Pancreas (tissue), 10 donors: ENCODE results near the gene PEX1. TPM values are rescaled to one million over a fixed set of nuclear protein-coding genes. Genes with fewer than 3 reads are reported as not detected.

Experiments used
- ATAC-seq, 4 donors: fragments of 200-7000 bp; cut with Tn5 transposase; one replicate each; pipeline versions ENCODE4 v1.8.0 to v1.9.1; 2020; ENCODE audit warnings: mild to moderate bottlenecking in 4 of 4, moderate library complexity in 4 of 4
- DNase-seq, 6 donors: peaks; one replicate each; pipeline ENCODE4 v3.0.0-alpha.2; 2020
- FAIRE-seq: peaks from 2 replicates; lab custom pipeline; 2012; peaks lifted over from hg19 to GRCh38; lab: Jason Lieb, UNC
- H3K27ac ChIP-seq, 4 donors: fragments of 200-600 bp; sonication (generic); 1 replicate in 3 of 4; 2 replicates in 1 of 4; pipeline versions ENCODE4 v1.5.0 to v1.8.0; 2020
- H3K27me3 ChIP-seq, 4 donors: fragments of 200-600 bp; one replicate each; pipeline ENCODE4 v1.8.0; 2021
- H3K36me3 ChIP-seq, 3 donors: fragments of 200-600 bp; sonication (generic) in 1 of 3; one replicate each; pipeline versions ENCODE4 v1.5.0 to v1.8.0; 2020 to 2021
- H3K4me1 ChIP-seq, 3 donors: fragments of 200-600 bp; one replicate each; pipeline ENCODE4 v1.8.0; 2021
- H3K4me3 ChIP-seq, 4 donors: fragments of 200-600 bp; sonication (generic) in 2 of 4; one replicate each; pipeline versions ENCODE4 v1.5.0 to v1.8.0; 2020 to 2021
- H3K9me3 ChIP-seq, 4 donors: fragments of 200-600 bp; one replicate each; pipeline ENCODE4 v1.8.0; 2021
- WGBS, 2 donors: extraction: QIAGEN DNeasy Blood & Tissue Kit; methylation state at CpG; one replicate each; pipeline ENCODE4 v1.1.7; 2013; 5-methylcytosine and 5-hydroxymethylcytosine counted together
- intact Hi-C, 3 donors: fragments of 100-400 bp; cut with DNase I; formaldehyde crosslinking; loops; one replicate each; pipeline versions ENCODE4 v1.11.1 to v1.14.2; 2022
- polyA plus RNA-seq, 2 donors: library from polyadenylated mRNA; stranded (reverse); fragments of 200-250 nt; gene quantifications; one replicate each; pipeline ENCODE4 v1.2.3, GENCODE V29; 2013
- total RNA-seq, 6 donors: library from RNA; stranded (reverse); fragmentation: NEBNext Ultra II Directional in 4 of 6; extraction: Animal tissue kit (Norgen Biotek cat#: 25700) in 4 of 6; gene quantifications; one replicate each; pipeline versions ENCODE4 v1.2.1 to v1.2.4, GENCODE V29; 2021 to 2023
- TF ChIP-seq, protein P1 (sequence below), 4 donors: fragments of 200-600 bp; sonication (generic) in 3 of 4; IDR thresholded peaks; one replicate each; pipeline versions ENCODE4 v1.5.0 to v1.8.0; 2021; ENCODE audit warnings: antibody characterized with exemption in 4 of 4
- donor health status: healthy with polysubstance abuse.
- donor health status: DM: no; HTN: no; CAD: no; lungs with moderate emphysema.
- donor health status: DM: no; HTN: no; CAD: no.
- donor health status: control.
- donor health status: control.
- donor health status: Bipolar disorder and iron deficiency.
- donor health status: DM: yes; HTN: yes; CAD: no.
- donor health status: DM: no; HTN: no; CAD: no.
- donor health status: DM: no; HTN: no; CAD: no.
- donor health status: DM: yes; HTN: yes; CAD: no.

Gene PEX1
- total and polyA plus RNA-seq, 8 donors, result 7.6 to 20.8 (median 10.5) TPM

DNA sequence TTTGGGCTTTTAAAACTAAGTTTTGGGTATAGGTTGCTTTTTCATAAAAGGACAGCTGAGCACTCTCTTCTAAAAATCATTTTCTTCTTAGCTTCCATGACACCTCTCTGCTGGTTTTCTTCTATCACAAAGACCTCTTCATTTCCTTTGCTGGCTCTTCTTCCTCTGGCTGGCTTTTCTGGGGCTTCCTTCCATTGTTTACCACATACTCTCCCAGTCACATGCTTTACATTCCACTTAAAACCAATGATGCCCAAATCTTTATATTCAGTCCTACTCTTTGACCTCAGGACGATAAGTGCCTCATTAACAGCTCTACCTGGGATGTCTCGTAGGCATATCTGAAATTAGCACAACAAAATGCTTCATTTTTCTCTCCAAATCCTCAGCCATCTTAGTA is 35.0 kb upstream of the PEX1 start:
- H3K27ac ChIP-seq, result no peak overlapping the region
- DNase-seq (no peak), FAIRE-seq (no peak), ATAC-seq (no peak)
- intact Hi-C loops, result no loop called here
- H3K27me3 ChIP-seq, result no peaks in the 10 kb centered on the region
- H3K36me3 ChIP-seq, result peaks cover 4 to 22% (median 9%) of the 10 kb centered on the region in 3 donors
- TF ChIP-seq, protein P1, sequence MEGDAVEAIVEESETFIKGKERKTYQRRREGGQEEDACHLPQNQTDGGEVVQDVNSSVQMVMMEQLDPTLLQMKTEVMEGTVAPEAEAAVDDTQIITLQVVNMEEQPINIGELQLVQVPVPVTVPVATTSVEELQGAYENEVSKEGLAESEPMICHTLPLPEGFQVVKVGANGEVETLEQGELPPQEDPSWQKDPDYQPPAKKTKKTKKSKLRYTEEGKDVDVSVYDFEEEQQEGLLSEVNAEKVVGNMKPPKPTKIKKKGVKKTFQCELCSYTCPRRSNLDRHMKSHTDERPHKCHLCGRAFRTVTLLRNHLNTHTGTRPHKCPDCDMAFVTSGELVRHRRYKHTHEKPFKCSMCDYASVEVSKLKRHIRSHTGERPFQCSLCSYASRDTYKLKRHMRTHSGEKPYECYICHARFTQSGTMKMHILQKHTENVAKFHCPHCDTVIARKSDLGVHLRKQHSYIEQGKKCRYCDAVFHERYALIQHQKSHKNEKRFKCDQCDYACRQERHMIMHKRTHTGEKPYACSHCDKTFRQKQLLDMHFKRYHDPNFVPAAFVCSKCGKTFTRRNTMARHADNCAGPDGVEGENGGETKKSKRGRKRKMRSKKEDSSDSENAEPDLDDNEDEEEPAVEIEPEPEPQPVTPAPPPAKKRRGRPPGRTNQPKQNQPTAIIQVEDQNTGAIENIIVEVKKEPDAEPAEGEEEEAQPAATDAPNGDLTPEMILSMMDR (IDR thresholded peaks at IDR 0.05), result no peak
- no peak overlapping the region for H3K4me3 ChIP-seq
- H3K4me1 ChIP-seq, result no peaks in the 10 kb centered on the region
- H3K9me3 ChIP-seq, result no peaks in the 10 kb centered on the region
- WGBS, 2 donors, result 88 to 96% methylated on average over 2 of the region's 2 CpGs

DNA sequence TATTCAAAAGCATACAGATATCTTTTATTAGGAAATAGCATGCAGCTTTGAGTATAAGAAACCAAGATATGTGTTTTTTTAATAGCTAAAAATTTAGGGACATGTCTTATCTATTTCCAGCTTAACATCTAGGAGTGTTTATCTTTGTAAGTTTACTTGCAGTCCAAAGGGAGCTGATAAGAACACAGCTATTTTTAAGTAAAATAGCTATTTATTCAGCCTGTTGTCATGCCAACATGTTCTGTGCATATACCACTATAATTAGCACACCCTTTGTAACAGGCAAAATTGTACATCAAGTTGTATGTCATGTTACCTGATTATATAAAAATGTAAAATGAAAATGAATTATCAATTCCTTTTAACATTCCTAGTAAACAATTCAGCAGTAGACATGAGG is 32.3 kb upstream of the PEX1 start:
- ATAC-seq, result no peak
- H3K36me3 ChIP-seq, result peaks cover 0 to 6% (median 4%) of the 10 kb centered on the region in 3 donors

DNA sequence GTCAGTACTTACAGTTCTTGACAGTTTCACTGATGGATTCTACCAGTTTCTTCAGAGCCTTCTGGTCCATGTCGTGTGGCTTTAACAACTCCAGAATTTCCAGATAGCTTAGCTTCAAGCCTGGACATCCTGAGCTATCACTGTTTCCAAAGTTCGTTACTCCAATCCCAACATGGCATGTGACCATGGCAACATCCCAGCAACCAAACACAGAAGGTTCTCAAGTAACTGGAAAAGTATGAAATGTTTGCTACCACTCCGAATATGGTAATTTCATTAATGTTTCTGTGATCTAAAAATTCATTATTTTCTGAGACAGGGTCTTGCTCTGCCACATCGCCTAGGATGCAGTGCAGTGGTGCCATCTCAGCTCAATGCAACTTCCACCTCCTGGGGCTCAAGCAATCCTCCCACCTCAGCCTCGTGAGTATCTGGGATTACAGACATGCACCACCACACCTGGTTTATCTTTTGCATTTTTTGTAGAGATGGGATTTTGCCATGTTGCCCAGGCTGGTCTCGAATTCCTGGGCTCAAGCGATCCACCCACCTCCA is 29.6 kb upstream of the PEX1 start:
- no peak for DNase-seq
- TF ChIP-seq, protein P1 (IDR thresholded peaks at IDR 0.05), result no peak
- no peak for ATAC-seq
- H3K27me3 ChIP-seq, result no peaks in the 10 kb centered on the region
- intact Hi-C loops, result no loop called here
- WGBS, 2 donors, result 89% methylated on average over 7 of the region's 7 CpGs
- no peaks in the 10 kb centered on the region for H3K36me3 ChIP-seq
- H3K4me1 ChIP-seq, result no peaks in the 10 kb centered on the region
- no peak overlapping the region for H3K4me3 ChIP-seq
- no peaks in the 10 kb centered on the region for H3K9me3 ChIP-seq
- no peak overlapping the region for H3K27ac ChIP-seq
- FAIRE-seq, result no peak

More for the DNA sequence above, 32.3 kb upstream of the PEX1 start:
- intact Hi-C loops, result no loop called here
- H3K9me3 ChIP-seq, result no peaks in the 10 kb centered on the region
- DNase-seq (no peak), FAIRE-seq (no peak)
- TF ChIP-seq, protein P1 (IDR thresholded peaks at IDR 0.05), result no peak
- no peaks in the 10 kb centered on the region for H3K4me1 ChIP-seq
- no peaks in the 10 kb centered on the region for H3K27me3 ChIP-seq
- no peak overlapping the region for H3K27ac ChIP-seq
- no peak overlapping the region for H3K4me3 ChIP-seq

DNA sequence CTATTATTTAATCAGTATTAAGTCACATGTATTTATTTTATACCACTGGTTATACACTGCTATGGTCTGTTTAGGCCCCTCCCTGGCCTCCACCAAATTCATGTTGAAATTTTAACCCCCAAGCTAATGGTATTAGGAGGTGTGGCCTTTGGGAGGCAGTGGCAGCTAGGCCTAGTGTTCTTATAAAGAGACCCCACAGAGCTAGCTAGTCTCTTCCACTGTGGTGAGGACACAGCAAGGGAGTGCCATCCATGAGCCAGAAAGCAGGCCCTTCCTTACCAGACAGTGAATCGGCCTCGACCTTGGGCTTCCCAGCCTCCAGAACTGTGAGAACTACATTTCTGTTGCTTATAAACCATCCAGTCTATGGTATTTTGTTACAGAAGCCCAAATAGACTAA is 28.9 kb upstream of the PEX1 start:
- H3K27me3 ChIP-seq, result no peaks in the 10 kb centered on the region
- FAIRE-seq (no peak), ATAC-seq (no peak), DNase-seq (no peak)
- TF ChIP-seq, protein P1 (IDR thresholded peaks at IDR 0.05), result no peak
- H3K9me3 ChIP-seq, result no peaks in the 10 kb centered on the region
- no peaks in the 10 kb centered on the region for H3K36me3 ChIP-seq
- intact Hi-C loops, result no loop called here
- no peaks in the 10 kb centered on the region for H3K4me1 ChIP-seq
- no peak overlapping the region for H3K27ac ChIP-seq
- WGBS, 2 donors, result 78 to 83% methylated on average over 2 of the region's 2 CpGs
- H3K4me3 ChIP-seq, result no peak overlapping the region

DNA sequence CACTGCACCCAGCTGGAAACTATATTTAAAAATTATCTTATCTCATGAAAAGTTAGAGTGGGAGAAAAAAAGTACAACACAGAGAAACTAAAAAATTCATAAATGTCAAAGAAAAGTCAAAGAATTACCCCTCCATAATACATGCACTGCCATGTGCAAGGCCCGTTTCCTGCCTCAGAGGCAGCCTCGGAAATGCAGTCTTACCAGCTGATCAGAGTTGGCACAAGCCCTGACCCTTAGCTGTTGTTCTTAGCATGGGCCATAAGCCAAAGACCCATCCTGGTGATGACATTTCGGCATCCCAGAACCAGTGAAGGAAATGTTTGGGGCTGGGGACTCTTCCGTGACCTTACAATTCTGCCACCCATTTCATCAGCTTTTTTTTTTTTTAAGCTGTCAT is 21.9 kb upstream of the PEX1 start:
- H3K4me3 ChIP-seq, result no peak overlapping the region
- TF ChIP-seq, protein P1 (IDR thresholded peaks at IDR 0.05), result no peak
- intact Hi-C loops, result no loop called here
- FAIRE-seq (no peak), ATAC-seq (no peak), DNase-seq (no peak)
- H3K9me3 ChIP-seq, result no peaks in the 10 kb centered on the region
- no peaks in the 10 kb centered on the region for H3K27me3 ChIP-seq
- H3K4me1 ChIP-seq, result no peaks in the 10 kb centered on the region
- no peaks in the 10 kb centered on the region for H3K36me3 ChIP-seq
- H3K27ac ChIP-seq, result no peak overlapping the region
- 66 to 73% methylated on average over 4 of the region's 4 CpGs for WGBS, 2 donors
